Measurements from ENCODE around the gene PDE7B.

PDE7B gene

GRCh38 chr6:136144251-136145023, 292.9 kb downstream of the PDE7B start:
- DNase-seq, result no peak

- DNase-seq, result no peak
Measured at GRCh38 chr6:136146130-136146529, 294.6 kb downstream of the PDE7B start.

GRCh38 chr6:136147342-136147741, 295.8 kb downstream of the PDE7B start:
- no peak for DNase-seq

- DNase-seq, result no peak
Measured at GRCh38 chr6:136148051-136148450, 296.6 kb downstream of the PDE7B start.

- DNase-seq, result no peak
Measured at GRCh38 chr6:136148523-136148922, 297.0 kb downstream of the PDE7B start.

GRCh38 chr6:136149311-136149710, 297.8 kb downstream of the PDE7B start:
- DNase-seq, result no peak

GRCh38 chr6:136150961-136151360, 299.5 kb downstream of the PDE7B start:
- no peak for DNase-seq

GRCh38 chr6:136153707-136154375, 302.3 kb downstream of the PDE7B start:
- DNase-seq, result no peak

- DNase-seq, result no peak
Measured at GRCh38 chr6:136155191-136155590, 303.7 kb downstream of the PDE7B start.

- DNase-seq, result no peak
Measured at GRCh38 chr6:136157743-136158142, 306.2 kb downstream of the PDE7B start.

- peak in 14 of 51 donors; percentile 1 to 34 (median 13) for DNase-seq
Measured at GRCh38 chr6:136158387-136158821, 306.9 kb downstream of the PDE7B start.

GRCh38 chr6:136158971-136159370, 307.5 kb downstream of the PDE7B start:
- no peak for DNase-seq

- no peak for DNase-seq
Measured at GRCh38 chr6:136160250-136160649, 308.7 kb downstream of the PDE7B start.

GRCh38 chr6:136161950-136162349, 310.4 kb downstream of the PDE7B start:
- no peak for DNase-seq

GRCh38 chr6:136163260-136163659, 311.8 kb downstream of the PDE7B start:
- DNase-seq, result no peak

- no peak for DNase-seq
Measured at GRCh38 chr6:136166815-136167214, 315.3 kb downstream of the PDE7B start.

GRCh38 chr6:136169394-136170148, 318.1 kb downstream of the PDE7B start:
- no peak for DNase-seq

GRCh38 chr6:136171231-136171630, 319.7 kb downstream of the PDE7B start:
- DNase-seq, result no peak

GRCh38 chr6:136173519-136174507, 322.3 kb downstream of the PDE7B start:
- no peak for DNase-seq

- DNase-seq, result no peak
Measured at GRCh38 chr6:136174510-136174909, 323.0 kb downstream of the PDE7B start.

- DNase-seq, result no peak
Measured at GRCh38 chr6:136175873-136176272, 324.4 kb downstream of the PDE7B start.

Data from hypothalamus (tissue), 51 donors.